T-helper 17 cell (primary cell): Measurements from ENCODE around the gene RBM20. TPM values are rescaled to one million over a fixed set of nuclear protein-coding genes. Genes with fewer than 3 reads are reported as not detected.

ENCODE experiments used
- ATAC-seq: fragments of 150-1000 bp; cut with Tn5 transposase; 2 replicates; pipeline ENCODE4 v1.10.0; 2021; ENCODE audit warnings: mild to moderate bottlenecking, moderate library complexity
- DNase-seq, 3 donors: peaks; one replicate each; pipeline versions ENCODE4 v3.0.0 to v3.0.0-alpha.2; 2020 to 2021
- H3K9me3 ChIP-seq: one replicate; pipeline ENCODE4 v1.7.0; 2013; ENCODE audit warnings: low read length, mild to moderate bottlenecking; ENCODE audit not compliant: control insufficient read depth, poor library complexity, severe bottlenecking
- H3K27ac Mint-ChIP-seq: one replicate; pipeline ENCODE4 v1.8.0; 2022; ENCODE audit warnings: mild to moderate bottlenecking, moderate library complexity, mixed read lengths
- H3K27me3 Mint-ChIP-seq: one replicate; pipeline ENCODE4 v1.8.0; 2022; ENCODE audit warnings: mixed read lengths
- H3K36me3 Mint-ChIP-seq: one replicate; pipeline ENCODE4 v1.8.0; 2022; ENCODE audit warnings: low read depth, mixed read lengths
- H3K4me1 Mint-ChIP-seq: one replicate; pipeline ENCODE4 v1.8.0; 2022; ENCODE audit warnings: mild to moderate bottlenecking, mixed read lengths
- H3K4me3 Mint-ChIP-seq: one replicate; pipeline ENCODE4 v1.8.0; 2022; ENCODE audit warnings: mild to moderate bottlenecking, moderate library complexity, mixed read lengths
- total RNA-seq, 4 donors: library from RNA in 2 of 4; stranded (reverse) in 2 of 4; gene quantifications; one replicate each; pipeline ENCODE4 v1.2.3 and lab custom pipeline; 2022 to 2026

The RBM20 gene
- total RNA-seq, 2 donors from 2014 or later, result not detected

DNA sequence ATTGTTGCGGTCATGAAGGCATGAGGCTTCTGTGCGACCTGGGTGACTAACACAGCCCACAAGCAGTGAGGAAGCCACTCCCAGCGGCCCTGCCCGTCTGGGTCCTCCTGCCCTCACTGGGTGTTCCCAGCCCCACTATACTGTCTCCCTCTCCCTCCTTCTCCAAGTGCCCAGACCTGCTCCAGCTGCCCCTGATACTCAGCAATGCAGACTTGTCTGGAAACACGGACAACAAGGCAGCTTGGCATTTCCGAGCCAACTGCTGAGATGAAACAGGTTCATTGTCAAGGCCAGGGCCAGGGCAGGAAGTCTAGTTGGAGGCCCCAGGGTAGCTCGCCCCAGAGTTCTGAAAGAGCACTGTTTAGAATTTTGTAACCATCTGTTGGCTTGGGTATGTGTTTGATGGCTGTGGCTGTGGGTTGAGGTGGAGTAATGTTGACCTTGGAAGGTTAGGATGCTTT, 95.7 kb downstream of the RBM20 start:
- H3K4me3 Mint-ChIP-seq, result peak overlapping the region; percentile 28

DNA sequence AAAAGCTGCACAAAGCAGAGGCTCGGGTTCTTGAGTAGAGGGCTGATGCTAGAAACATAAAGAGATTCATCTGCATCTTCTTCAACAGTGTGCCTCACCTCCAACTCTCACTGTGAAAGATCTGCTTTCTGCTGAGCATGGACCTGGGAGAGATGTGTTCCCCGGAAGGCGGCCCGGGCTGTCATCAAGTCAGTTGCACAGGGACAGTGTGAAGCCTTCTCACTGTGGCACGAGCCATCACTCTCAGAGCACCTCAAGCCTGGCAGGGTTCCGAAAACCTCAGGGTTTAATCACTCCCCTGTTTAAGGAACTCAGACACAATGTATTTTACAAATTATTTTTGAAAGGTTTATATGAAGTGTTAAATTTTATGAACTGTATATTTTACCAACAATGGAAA, 98.7 kb downstream of the RBM20 start:
- Mint-ChIP-seq H3K27ac (no peak overlapping the region), H3K36me3 (no peaks in the 10 kb centered on the region), H3K4me1 (peaks cover 48% of the 10 kb centered on the region), H3K4me3 (peak overlapping the region; percentile 70), H3K27me3 (peaks cover 7% of the 10 kb centered on the region)
- no peak for DNase-seq
- H3K9me3 ChIP-seq, result no peaks in the 10 kb centered on the region
- ATAC-seq, result no peak

More for the DNA sequence above, 95.7 kb downstream of the RBM20 start:
- Mint-ChIP-seq H3K4me1 (peaks cover 39% of the 10 kb centered on the region), H3K27ac (peak overlapping the region; percentile 29), H3K27me3 (peaks cover 24% of the 10 kb centered on the region), H3K36me3 (no peaks in the 10 kb centered on the region)
- DNase-seq (no peak), ATAC-seq (peak; percentile 70)
- H3K9me3 ChIP-seq, result no peaks in the 10 kb centered on the region

DNA sequence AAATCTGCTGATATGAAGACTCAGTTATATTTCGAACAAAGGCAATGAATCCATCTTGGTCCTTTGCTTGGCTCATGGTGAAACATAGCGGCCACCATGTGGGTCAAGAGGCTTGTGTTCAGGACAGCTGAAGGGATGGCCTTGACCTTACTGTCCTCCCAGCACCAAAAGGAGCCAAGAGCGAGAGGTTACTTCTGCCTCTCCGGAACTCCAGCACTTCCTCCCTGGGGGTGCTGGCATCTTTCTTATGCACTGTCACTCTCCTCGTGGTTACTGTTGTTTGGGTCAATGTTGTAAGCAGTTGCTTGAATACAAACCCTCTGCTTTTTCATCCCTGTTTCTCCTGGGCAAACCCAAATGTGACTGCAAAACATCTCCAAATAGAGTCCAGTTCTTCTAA, 100.6 kb downstream of the RBM20 start:
- no peak overlapping the region for H3K4me3 Mint-ChIP-seq
- H3K4me1 Mint-ChIP-seq, result peaks cover 37% of the 10 kb centered on the region
- no peak for ATAC-seq
- no peak for DNase-seq
- H3K36me3 Mint-ChIP-seq, result no peaks in the 10 kb centered on the region
- H3K9me3 ChIP-seq, result no peaks in the 10 kb centered on the region
- peak overlapping the region; percentile 75 for H3K27ac Mint-ChIP-seq
- H3K27me3 Mint-ChIP-seq, result no peaks in the 10 kb centered on the region

DNA sequence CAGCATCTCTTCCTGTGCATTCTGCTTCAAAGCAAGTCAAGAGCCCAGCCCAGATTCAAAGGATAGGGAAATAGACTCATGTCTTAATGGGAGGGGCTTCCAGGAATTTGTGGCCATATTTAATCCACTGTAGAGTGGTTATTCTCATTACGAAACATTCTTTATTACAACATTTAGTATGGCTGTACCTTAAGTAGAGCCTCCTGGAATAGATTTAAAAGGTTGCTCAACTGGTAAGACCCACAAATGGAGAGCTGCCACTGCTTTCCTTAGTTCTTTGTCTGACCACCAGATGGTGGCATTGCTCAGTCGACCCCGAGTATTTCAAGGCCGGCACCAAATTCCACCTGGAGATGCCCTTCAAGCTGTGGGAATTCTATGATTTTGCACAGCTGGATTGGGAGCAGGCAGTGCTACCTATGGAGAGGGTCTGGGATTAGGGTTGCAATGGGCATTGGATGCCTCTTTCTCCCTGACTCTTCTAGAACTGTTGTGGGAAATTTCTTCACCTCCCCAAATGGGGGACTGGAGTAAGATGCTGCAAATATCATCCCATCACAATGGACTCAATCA, 102.2 kb downstream of the RBM20 start:
- DNase-seq, result peak; percentile 18 to 38 (median 21)
- H3K4me1 Mint-ChIP-seq, result peaks cover 39% of the 10 kb centered on the region
- no peaks in the 10 kb centered on the region for H3K9me3 ChIP-seq
- no peaks in the 10 kb centered on the region for H3K36me3 Mint-ChIP-seq
- H3K4me3 Mint-ChIP-seq, result no peak overlapping the region
- no peaks in the 10 kb centered on the region for H3K27me3 Mint-ChIP-seq
- peak overlapping the region; percentile 1 for H3K27ac Mint-ChIP-seq
- peak; percentile 53 for ATAC-seq

DNA sequence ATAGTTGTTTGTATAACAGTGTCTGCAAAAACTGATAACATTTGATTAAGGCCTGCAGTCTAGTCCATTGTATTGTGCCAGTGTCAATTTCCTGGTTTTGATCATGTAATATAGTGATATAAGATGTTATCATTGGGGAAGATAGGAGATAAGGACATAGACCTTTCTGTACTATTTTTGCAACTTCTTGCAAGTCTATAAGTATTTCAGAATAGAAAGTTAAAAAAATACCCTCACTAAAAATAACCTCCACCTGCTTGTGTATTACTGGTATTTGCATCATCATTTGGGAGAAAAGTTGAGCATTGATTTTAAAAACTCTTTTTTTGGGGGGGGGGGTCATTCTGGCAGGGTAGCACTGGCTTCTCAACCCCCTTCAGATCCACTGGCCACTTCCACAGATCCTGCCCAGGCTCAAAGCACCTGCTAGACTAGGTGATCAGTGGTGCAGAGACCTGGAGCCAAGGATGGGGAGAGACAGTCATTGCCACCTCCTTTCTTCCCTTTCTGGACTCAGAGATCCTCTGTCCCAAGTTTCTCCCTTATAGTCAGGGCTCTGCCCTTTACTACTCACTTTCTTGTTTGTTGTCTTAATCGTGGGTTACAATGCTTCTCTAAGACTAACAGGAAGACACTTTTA, 103.0 kb downstream of the RBM20 start:
- Mint-ChIP-seq H3K4me1 (peaks cover 39% of the 10 kb centered on the region), H3K4me3 (no peak overlapping the region), H3K36me3 (no peaks in the 10 kb centered on the region), H3K27me3 (no peaks in the 10 kb centered on the region), H3K27ac (peak overlapping the region; percentile 1)
- DNase-seq (no peak), ATAC-seq (no peak)
- H3K9me3 ChIP-seq, result no peaks in the 10 kb centered on the region

DNA sequence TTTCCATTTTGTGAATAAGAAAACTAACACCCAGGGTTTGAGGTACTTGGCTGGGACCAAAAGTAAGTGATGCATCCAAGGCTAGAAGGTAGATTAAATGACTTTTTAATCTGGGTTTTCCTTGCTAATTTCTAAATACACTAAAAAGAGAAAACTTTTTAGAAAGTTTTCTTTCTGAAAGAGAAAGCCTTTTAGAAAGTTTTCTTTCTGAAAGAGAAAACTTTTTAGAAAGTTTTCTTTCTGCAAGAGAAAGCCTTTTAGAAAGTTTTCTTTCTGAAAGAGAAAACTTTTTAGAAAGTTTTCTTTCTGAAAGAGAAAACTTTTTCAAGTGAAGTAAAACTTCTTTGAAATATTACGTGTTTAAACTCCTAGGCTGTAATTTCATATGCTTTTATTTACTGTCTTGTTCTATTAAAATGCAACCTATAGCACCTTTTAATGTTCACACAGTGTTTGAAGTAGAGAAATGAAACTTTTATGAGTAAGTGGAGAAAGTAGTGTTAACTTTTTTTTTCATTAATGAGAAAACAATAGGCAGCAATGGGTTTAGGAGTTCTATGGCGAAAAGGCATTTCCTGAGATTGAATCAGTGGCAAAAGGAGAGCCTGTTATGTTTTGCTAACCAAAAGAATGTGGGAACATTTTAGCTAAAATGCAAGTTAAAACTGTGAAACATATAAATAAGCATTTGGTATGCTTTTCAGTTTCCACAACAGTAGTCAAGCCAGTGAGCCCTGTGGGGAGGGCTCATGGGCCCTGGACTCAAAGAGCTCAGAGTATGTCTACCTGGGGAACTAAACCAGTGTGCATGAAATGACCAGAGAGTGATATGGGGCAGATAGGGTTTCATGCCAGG, 103.7 kb downstream of the RBM20 start:
- no peaks in the 10 kb centered on the region for H3K36me3 Mint-ChIP-seq
- DNase-seq (no peak), ATAC-seq (no peak)
- H3K4me3 Mint-ChIP-seq, result no peak overlapping the region
- H3K4me1 Mint-ChIP-seq, result peaks cover 34% of the 10 kb centered on the region
- H3K27me3 Mint-ChIP-seq, result no peaks in the 10 kb centered on the region
- peak overlapping the region; percentile 1 for H3K27ac Mint-ChIP-seq
- no peaks in the 10 kb centered on the region for H3K9me3 ChIP-seq

DNA sequence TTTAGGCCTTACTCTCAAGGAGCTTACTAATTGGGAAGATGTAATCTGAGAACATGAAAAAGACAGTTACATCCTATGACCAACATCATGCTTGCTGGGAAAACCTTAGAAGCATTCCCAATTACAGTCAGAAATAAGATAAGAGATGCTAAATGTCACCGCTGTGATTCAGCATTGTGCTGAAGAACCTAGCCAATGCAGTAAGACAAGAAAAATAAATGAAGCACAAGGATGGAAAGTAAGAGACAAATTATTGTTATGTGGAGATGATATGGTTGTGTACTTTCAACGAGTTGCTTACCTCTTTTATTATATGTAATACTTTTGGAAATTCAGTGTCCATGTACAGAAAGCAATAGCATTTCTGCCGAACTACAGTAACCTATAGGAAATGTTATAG, 104.8 kb downstream of the RBM20 start:
- DNase-seq (no peak), ATAC-seq (no peak)
- H3K9me3 ChIP-seq, result no peaks in the 10 kb centered on the region
- Mint-ChIP-seq H3K27ac (peak overlapping the region; percentile 1), H3K4me3 (no peak overlapping the region), H3K27me3 (no peaks in the 10 kb centered on the region), H3K36me3 (no peaks in the 10 kb centered on the region), H3K4me1 (peaks cover 31% of the 10 kb centered on the region)

DNA sequence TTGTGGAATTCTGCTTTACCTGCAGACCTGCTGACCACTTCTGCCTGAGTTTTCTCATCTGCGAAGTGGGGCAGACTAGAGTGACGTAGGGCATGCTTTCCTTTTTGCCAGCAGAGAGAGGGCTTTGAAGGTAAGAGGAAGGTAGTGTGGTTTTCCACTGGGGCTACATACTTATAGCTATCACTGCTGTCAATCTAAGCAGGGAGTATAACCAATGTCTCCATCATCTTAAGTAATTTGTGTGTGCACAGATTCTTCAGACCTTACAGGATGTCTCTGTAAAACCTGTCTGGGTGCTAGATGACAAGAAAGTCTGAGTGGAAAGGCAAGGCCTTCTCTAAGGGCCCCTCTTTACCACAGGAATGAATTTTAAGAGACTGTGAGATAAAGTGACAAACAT, 106.8 kb downstream of the RBM20 start:
- peak; percentile 88 for ATAC-seq
- H3K36me3 Mint-ChIP-seq, result no peaks in the 10 kb centered on the region
- peak overlapping the region; percentile 64 for H3K27ac Mint-ChIP-seq
- no peaks in the 10 kb centered on the region for H3K9me3 ChIP-seq
- H3K4me3 Mint-ChIP-seq, result no peak overlapping the region
- no peak for DNase-seq
- H3K4me1 Mint-ChIP-seq, result peaks cover 34% of the 10 kb centered on the region
- H3K27me3 Mint-ChIP-seq, result no peaks in the 10 kb centered on the region

DNA sequence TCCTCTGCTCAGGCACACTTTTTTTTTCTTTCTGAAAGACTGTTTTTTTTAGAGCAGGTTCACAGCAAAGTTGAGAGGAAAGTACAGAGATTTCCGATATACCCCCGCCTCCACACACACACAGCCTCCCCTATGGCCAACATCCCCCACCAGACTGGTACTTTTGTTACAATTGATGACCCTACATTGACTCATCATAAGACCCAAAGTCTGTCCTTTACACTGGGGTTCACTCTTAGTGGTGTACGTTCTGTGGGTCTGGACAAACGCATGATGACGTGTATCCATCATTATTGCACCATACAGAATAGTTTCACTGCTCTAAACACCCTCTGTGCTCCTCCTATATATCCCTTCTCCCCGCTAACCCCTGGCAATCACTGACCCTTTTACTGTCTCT, 107.7 kb downstream of the RBM20 start:
- Mint-ChIP-seq H3K4me1 (peaks cover 30% of the 10 kb centered on the region), H3K36me3 (no peaks in the 10 kb centered on the region), H3K4me3 (no peak overlapping the region), H3K27me3 (no peaks in the 10 kb centered on the region), H3K27ac (peak overlapping the region; percentile 64)
- DNase-seq, result no peak
- no peaks in the 10 kb centered on the region for H3K9me3 ChIP-seq
- ATAC-seq, result no peak

DNA sequence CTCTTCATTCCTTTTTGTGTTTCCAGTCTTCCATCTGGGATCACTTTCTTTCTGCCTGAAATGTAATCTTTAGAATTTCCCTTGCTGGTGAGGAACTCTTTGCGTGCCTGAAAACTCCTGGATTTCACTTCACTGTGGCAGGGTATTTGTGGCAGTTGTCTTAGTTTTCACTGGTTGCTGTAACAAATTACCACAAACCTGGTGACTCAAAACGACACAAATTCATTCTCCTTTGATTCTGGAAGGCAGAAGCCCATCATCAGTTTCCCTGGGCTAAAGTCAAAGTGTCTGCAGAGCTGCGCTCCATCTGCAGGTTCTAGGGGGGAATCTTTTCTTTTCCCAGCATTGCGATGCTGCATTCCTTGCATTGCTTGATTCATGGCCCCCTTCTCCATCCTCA, 109.3 kb downstream of the RBM20 start:
- DNase-seq (no peak), ATAC-seq (no peak)
- H3K4me1 Mint-ChIP-seq, result peaks cover 22% of the 10 kb centered on the region
- no peaks in the 10 kb centered on the region for H3K27me3 Mint-ChIP-seq
- no peaks in the 10 kb centered on the region for H3K36me3 Mint-ChIP-seq
- no peak overlapping the region for H3K4me3 Mint-ChIP-seq
- no peaks in the 10 kb centered on the region for H3K9me3 ChIP-seq
- peak overlapping the region; percentile 64 for H3K27ac Mint-ChIP-seq

DNA sequence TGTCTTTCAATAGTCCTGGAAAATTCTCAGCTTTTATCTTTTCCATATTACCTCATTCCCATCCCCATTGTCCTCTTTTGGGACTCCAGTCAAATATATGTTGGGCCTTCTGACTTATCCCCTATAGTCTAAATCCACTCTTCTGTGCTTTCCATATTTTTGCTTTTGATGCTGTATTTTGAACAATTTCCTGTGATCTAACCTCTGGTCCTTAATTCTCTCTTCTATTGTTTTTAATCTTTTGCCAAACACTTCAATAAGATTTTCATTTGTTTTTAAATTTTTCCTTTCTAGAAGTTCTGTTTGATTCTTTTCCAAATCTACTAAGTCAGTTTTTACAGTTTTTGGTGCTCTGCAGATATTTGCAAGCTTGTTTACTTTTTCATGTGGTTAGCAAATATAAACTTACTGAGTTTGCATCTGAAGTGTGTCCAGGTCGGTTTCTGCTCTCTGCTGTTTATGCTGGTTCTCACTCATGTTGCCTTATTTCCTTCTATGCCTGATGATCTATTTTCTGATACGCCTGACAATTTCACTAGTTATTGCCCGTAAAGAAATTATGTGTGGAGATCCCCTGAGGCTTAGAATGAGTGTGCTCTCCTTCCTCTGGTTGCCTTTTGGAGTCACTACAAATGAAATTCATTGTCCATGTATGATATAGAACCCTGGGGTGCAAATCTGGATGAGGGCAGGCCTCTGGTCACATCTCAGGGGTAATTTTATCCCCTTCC, 110.4 kb downstream of the RBM20 start:
- H3K27me3 Mint-ChIP-seq, result no peaks in the 10 kb centered on the region
- no peaks in the 10 kb centered on the region for H3K36me3 Mint-ChIP-seq
- H3K4me1 Mint-ChIP-seq, result peaks cover 22% of the 10 kb centered on the region
- H3K4me3 Mint-ChIP-seq, result no peak overlapping the region
- no peak for ATAC-seq
- no peaks in the 10 kb centered on the region for H3K9me3 ChIP-seq
- no peak for DNase-seq
- H3K27ac Mint-ChIP-seq, result no peak overlapping the region

DNA sequence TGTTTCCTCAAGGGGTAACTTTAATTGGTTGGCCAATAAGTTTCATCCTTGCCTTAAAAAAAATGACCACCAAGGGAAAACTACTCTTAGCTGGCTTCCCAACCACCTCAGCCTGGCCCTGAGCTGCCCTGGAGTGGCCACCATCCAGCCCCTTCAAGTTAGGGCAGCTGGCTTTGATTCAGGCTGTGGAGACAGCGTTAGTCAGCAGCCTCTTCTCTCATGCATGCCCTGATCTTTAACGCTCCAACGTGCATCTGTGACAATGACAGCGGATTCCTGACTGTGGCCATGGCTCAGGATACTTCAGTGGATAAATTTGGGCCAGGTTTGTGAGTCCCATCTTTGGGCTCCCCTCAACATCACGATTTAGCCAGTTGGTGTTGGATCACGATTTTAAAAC, 111.6 kb downstream of the RBM20 start:
- Mint-ChIP-seq H3K36me3 (no peaks in the 10 kb centered on the region), H3K4me3 (no peak overlapping the region), H3K27ac (no peak overlapping the region), H3K27me3 (no peaks in the 10 kb centered on the region), H3K4me1 (peaks cover 16% of the 10 kb centered on the region)
- ATAC-seq, result no peak
- no peaks in the 10 kb centered on the region for H3K9me3 ChIP-seq
- DNase-seq, result no peak

DNA sequence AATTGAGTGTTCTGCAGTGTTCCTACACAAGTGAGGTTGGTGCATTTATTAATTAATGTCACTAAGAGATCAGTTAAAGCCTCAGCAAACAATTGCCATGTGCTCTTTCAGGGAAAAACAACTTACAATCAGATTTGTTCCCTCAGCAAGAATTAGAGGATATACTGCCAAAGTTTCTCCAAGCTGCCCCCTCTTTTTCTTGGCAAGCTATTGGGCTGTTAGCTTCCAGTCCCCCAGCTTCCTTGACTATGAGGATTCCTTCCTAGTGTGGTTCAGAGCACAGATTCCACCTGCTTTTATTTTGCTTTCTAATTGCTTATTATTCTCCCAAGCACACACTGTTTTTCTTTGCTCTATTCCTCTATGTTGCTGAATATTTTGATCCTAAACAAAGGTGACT, 112.7 kb downstream of the RBM20 start:
- Mint-ChIP-seq H3K27me3 (no peaks in the 10 kb centered on the region), H3K36me3 (no peaks in the 10 kb centered on the region), H3K27ac (no peak overlapping the region), H3K4me1 (peaks cover 7% of the 10 kb centered on the region), H3K4me3 (no peak overlapping the region)
- DNase-seq (no peak), ATAC-seq (no peak)
- no peaks in the 10 kb centered on the region for H3K9me3 ChIP-seq
